ENCODE results near the gene TRIM58.

The TRIM58 gene

DNA sequence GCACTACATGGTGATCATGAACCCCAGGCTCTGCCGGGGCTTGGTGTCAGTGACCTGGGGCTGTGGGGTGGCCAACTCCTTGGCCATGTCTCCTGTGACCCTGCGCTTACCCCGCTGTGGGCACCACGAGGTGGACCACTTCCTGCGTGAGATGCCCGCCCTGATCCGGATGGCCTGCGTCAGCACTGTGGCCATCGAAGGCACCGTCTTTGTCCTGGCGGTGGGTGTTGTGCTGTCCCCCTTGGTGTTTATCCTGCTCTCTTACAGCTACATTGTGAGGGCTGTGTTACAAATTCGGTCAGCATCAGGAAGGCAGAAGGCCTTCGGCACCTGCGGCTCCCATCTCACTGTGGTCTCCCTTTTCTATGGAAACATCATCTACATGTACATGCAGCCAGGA lies 39.0 kb downstream of the TRIM58 start:
- DNase-seq, result no peak

DNA sequence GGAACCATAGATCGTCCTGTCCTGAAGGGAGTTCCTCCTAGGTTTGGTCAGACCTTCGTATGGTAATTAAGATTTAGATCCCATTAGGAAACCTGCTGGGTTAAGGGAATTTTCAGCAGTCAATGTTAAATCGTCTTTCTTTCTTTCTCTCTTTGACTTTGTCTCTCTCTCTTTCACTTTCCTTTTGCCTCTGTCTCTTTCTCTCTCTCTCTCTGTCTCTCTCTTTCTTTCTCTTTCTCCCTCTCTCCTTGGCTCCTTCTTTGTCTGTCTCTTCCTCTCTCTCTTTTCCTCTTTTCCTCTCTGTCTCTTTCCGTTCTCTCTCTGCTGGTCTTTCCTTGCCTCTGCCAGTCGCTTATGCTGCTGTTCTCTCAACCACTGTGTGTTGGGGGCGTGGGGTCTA lies 47.1 kb downstream of the TRIM58 start:
- no peak for DNase-seq

- DNase-seq, result no peak
These were observed 48.2 kb downstream of the TRIM58 start for GRCh38 chr1:247905181-247905580.

- DNase-seq, result no peak
These were observed 49.0 kb downstream of the TRIM58 start for GRCh38 chr1:247905910-247906503.

DNA sequence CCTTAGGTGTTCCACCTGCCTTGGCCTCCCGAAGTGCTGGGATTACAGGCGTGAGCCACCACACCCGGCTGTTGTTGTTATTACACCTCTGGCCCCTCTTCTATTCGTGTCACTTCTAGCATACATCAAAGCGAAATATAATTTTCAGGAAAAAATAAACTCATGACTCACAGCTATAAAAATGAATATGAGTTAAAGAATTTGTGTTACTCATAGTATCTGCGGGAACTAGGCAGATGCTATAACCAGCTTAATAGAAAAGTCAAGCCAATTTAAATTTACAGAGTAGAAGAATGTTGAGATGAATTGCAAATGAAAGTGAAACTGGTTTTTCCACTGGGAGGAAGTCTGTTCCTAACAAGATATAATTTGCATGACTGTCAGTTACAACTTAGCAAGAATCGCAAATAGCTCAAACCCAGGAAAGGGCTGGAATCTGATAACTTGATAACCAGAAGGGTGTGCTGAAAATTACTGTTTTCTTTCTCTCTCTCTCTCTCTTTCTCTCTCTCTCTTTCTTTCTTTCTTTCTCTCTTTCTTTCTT lies 49.6 kb downstream of the TRIM58 start:
- no peak for DNase-seq

DNA sequence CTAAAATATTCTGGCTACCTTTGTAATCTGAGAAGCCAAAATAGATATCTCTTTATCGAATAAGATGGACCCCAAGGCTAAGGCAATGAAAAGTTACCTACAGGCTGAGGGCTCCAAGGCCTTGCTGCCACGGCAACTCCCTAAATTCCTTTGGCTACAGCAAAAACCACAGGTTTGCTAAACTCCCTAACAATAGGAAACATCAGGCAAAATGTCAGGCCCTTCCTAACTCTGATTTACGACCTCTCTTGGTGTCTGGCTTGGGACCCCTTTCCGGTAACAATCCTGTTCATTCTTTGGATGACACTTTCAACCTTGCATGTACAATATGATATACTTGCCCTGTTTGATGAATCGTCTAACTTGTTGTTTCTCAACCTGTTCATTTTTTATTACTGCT lies 51.8 kb downstream of the TRIM58 start:
- no peak for DNase-seq

DNA sequence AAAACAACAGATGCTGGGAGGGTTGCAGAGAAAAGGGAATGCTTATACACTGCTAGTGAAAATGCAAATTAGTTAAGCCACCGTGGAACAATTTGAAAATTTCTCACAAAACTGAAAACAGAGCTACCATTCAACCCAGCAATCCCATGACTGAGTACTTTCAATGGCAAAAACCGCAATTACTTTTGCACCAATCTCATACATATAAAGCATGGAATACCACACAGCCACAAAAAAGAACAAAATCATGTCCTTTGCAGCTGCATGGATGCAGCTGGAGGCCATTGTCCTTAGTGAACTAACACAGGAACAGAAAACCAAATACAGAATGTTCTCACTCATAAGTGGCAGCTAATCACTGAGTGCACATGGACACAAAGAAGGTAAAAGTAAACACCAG lies 56.8 kb downstream of the TRIM58 start:
- DNase-seq, result no peak

DNA sequence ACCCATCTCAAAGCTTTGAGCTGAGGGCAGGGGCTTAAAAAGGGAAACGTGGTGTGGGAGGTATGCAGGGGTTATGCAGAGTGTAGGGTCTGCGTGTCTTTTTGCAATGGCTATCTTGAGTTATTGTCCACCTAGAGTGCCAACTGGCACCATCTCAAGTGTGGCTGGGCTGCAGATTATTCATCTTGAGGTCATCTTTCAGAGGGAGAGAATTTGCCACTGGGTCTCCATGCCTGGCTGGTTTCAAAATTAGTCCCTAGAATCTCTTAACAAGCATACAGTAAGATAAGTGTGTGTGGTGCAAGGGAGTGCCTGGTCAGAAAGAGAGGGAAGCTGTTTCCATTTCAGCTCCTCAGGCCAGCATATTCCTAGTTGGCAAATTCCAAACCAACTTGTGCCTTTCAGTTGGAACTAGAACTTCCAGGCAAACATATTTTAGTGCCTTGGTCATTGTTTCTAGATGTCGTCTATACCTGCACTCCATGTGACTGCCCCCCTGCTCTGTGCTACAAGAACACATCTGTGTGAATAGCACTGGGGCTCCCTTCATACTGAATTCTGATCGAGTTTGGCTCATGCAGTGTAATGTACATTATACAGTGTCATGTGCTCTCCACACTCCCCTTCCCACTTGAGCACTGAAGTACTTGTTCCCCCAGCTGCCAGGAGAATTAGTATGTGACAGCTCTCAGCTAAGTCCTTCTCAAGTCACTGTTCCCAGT lies 58.1 kb downstream of the TRIM58 start:
- DNase-seq, result no peak

GRCh38 chr1:247919952-247920351 lies 63.0 kb downstream of the TRIM58 start, which contains the start of gene OR2T8:
OR2T8 (plus strand) TSS chr1:247920252; CDS start chr1:247921018, 766 bp downstream.
- DNase-seq, result no peak

- DNase-seq, result no peak
These were observed 67.0 kb downstream of the TRIM58 start for GRCh38 chr1:247923941-247924340.

DNA sequence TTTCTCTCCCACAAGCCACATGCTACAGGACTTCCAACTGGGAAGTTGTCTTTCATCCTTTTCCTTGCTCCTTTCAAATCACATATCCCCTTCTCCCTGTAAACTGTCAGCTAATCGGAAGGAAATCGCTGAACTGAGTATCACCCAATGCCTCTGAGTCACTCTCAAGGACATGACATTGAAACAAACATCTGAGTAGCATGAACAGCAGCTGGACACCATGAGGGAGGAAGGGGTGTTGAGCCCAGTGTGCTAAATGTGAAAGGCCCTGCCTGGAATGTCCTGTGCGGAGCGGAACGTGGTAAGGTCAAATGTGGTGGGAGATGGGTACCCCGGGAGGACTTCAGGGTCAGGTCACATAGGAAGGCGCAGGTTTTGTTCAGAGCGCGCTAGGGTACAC lies 67.9 kb downstream of the TRIM58 start, which contains the start of gene OR2AJ1:
Gene OR2AJ1 (plus strand): TSS at position 22 of the 400 bp plus-strand sequence. CDS start 8,880 bp downstream, outside the sequence.
- DNase-seq, result no peak
